Parathyroid adenoma (tissue), 2 donors: ENCODE measurements around the gene TOB1.

Experiments
- H2AFZ ChIP-seq: fragments of 300-600 bp; sonication (generic); one replicate; pipeline ENCODE4 v1.7.0; 2017; ENCODE audit warnings: antibody characterized with exemption, mild to moderate bottlenecking
- H3K27ac ChIP-seq: fragments of 300-600 bp; sonication (generic); one replicate; pipeline ENCODE4 v1.7.0; 2017
- H3K27me3 ChIP-seq: fragments of 300-600 bp; sonication (generic); one replicate; pipeline ENCODE4 v1.7.0; 2017; ENCODE audit warnings: low read length; ENCODE audit not compliant: control insufficient read depth, insufficient read depth
- H3K36me3 ChIP-seq: fragments of 300-600 bp; sonication (generic); one replicate; pipeline ENCODE4 v1.7.0; 2017; ENCODE audit warnings: low read length; ENCODE audit not compliant: control insufficient read depth, insufficient read depth
- H3K4me1 ChIP-seq: fragments of 300-600 bp; sonication (generic); one replicate; pipeline ENCODE4 v1.7.0; 2017; ENCODE audit warnings: control low read depth
- H3K4me2 ChIP-seq: fragments of 300-600 bp; sonication (generic); one replicate; pipeline ENCODE4 v1.7.0; 2017; ENCODE audit warnings: low read length
- H3K4me3 ChIP-seq: fragments of 300-600 bp; sonication (generic); one replicate; pipeline ENCODE4 v1.7.0; 2017; ENCODE audit warnings: low read depth, low read length
- H3K79me2 ChIP-seq: fragments of 300-600 bp; sonication (generic); one replicate; pipeline ENCODE4 v1.7.0; 2017; ENCODE audit warnings: control low read depth
- H3K9ac ChIP-seq: fragments of 300-600 bp; sonication (generic); one replicate; pipeline ENCODE4 v1.7.0; 2017; ENCODE audit warnings: mild to moderate bottlenecking
- H3K9me3 ChIP-seq: fragments of 300-600 bp; sonication (generic); one replicate; pipeline ENCODE4 v1.7.0; 2017; ENCODE audit warnings: low read length; ENCODE audit not compliant: control insufficient read depth
- CTCF ChIP-seq: fragments of 300-600 bp; sonication (generic); IDR thresholded peaks from one replicate; pipeline ENCODE4 v1.7.0; 2017; ENCODE audit warnings: antibody characterized with exemption, mild to moderate bottlenecking
- donor health status: primary hyperparathyroidism.

TOB1 gene

GRCh38 chr17:50911450-50911849, 45.3 kb upstream of the TOB1 start:
- Histone ChIP-seq H2AFZ (no peak overlapping the region), H3K4me1 (peaks cover 45% of the 10 kb centered on the region), H3K79me2 (peaks cover 8% of the 10 kb centered on the region), H3K27ac (no peak overlapping the region), H3K9ac (no peak overlapping the region), H3K9me3 (no peaks in the 10 kb centered on the region), H3K27me3 (no peaks in the 10 kb centered on the region), H3K4me2 (no peak overlapping the region), H3K36me3 (no peaks in the 10 kb centered on the region), H3K4me3 (no peak overlapping the region)
- no peak for TF ChIP-seq CTCF

DNA sequence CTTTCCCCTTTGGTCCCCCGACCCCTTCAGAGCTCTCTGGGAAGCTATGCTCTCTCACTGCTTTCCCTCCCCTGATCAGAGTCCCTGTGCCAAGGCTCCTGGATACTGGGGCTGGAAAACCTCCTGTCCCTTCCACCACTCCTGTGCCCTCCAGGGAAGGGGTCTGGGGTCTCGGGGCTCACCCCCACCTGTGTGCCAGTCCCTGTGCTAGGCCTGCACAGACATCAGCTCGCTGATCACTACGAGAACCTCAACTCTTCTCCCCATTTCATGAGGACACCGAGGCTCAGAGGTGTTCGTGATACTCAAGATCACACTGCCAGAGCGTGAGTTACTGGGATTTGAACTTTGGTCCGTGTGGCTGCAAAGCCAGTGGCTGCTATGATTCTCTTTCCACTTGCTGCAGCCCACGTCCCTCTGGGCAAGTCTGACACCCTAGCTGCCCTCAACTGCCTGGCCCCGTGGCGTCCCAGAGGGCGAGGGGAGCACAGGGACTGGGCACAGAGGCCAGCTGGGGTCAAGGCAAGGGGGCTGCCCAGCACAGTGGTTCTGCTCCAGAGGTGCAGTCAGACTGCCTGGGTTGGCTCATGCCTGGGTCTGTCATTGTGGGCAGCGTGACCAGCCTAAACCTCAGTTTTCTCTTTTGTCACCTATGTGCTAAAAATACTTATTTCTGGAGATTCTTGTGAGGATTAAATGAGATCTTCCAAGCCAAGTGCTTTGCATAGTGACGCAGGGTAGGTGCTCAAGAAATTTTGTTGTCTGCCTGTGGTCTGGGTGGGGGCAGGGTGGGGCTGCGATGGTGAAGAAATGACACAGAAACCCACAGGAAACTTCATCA, 43.8 kb upstream of the TOB1 start:
- Histone ChIP-seq H3K4me3 (no peak overlapping the region), H3K79me2 (peaks cover 8% of the 10 kb centered on the region), H3K36me3 (no peaks in the 10 kb centered on the region), H3K9ac (no peak overlapping the region), H2AFZ (peak overlapping the region; percentile 69), H3K4me2 (peak overlapping the region; percentile 7), H3K27me3 (no peaks in the 10 kb centered on the region), H3K4me1 (peaks cover 49% of the 10 kb centered on the region), H3K9me3 (no peaks in the 10 kb centered on the region), H3K27ac (peak overlapping the region; percentile 78)
- no peak for TF ChIP-seq CTCF

- peaks cover 53% of the 10 kb centered on the region for H3K4me1 ChIP-seq
Measured at GRCh38 chr17:50908860-50909764, 43.0 kb upstream of the TOB1 start.

GRCh38 chr17:50908140-50908859, 42.1 kb upstream of the TOB1 start:
- Histone ChIP-seq H3K4me3 (no peak overlapping the region), H3K27ac (peak overlapping the region; percentile 78), H3K9ac (no peak overlapping the region), H3K9me3 (no peaks in the 10 kb centered on the region), H3K79me2 (peaks cover 8% of the 10 kb centered on the region), H3K27me3 (no peaks in the 10 kb centered on the region), H3K4me1 (peaks cover 61% of the 10 kb centered on the region), H3K36me3 (no peaks in the 10 kb centered on the region), H3K4me2 (peak overlapping the region; percentile 9), H2AFZ (no peak overlapping the region)
- TF ChIP-seq CTCF, result no peak

More at GRCh38 chr17:50908860-50909764, 43.0 kb upstream of the TOB1 start:
- Histone ChIP-seq H3K4me2 (peak overlapping the region; percentile 30), H3K79me2 (peaks cover 8% of the 10 kb centered on the region), H3K4me3 (no peak overlapping the region), H3K9ac (no peak overlapping the region), H3K27me3 (no peaks in the 10 kb centered on the region), H3K36me3 (no peaks in the 10 kb centered on the region), H3K9me3 (no peaks in the 10 kb centered on the region), H3K27ac (peak overlapping the region; percentile 78), H2AFZ (peak overlapping the region; percentile 69)
- peak; percentile 44 for TF ChIP-seq CTCF
